GM12865 (cell line): ENCODE results near the gene ZSWIM9.
A peak's percentile ranks its signal among the peaks of the same experiment; 100 is the strongest.

Source experiments
- DNase-seq: peaks from one replicate; pipeline ENCODE4 v3.0.0; 2010; ENCODE audit warnings: low read depth
- H3K4me3 ChIP-seq: 2 replicates; pipeline ENCODE4 v1.5.1; 2011; ENCODE audit warnings: mild to moderate bottlenecking, low read depth, low read length, control low read depth
- TF ChIP-seq, protein P1 (sequence below): IDR thresholded peaks from 2 replicates; pipeline ENCODE4 v1.5.1; 2011; ENCODE audit warnings: low read length, control low read depth, low read depth, inconsistent platforms; ENCODE audit not compliant: insufficient read depth; ENCODE audit errors: missing control alignments

ZSWIM9 gene

DNA sequence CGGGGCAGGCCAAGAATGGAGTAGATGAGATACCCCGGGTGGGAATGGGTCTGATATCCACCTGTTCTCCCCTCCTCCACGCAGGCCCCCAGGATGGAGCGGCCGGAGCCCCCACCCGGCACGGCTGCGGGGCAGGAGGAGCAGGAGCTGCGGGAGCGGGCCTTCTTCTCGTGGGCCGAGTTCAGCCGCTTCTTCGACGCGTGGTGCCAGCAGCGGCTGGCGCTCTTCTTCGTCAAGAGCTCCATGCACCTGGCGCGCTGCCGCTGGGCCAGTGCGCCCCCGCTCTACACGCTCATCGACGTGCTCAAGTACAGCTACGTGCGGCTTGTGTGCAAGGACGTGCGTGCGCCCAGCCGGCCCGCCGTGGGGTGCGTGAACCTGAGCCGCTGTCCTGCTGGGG lies 1.2 kb downstream of the ZSWIM9 start:
- TF ChIP-seq, protein P1, sequence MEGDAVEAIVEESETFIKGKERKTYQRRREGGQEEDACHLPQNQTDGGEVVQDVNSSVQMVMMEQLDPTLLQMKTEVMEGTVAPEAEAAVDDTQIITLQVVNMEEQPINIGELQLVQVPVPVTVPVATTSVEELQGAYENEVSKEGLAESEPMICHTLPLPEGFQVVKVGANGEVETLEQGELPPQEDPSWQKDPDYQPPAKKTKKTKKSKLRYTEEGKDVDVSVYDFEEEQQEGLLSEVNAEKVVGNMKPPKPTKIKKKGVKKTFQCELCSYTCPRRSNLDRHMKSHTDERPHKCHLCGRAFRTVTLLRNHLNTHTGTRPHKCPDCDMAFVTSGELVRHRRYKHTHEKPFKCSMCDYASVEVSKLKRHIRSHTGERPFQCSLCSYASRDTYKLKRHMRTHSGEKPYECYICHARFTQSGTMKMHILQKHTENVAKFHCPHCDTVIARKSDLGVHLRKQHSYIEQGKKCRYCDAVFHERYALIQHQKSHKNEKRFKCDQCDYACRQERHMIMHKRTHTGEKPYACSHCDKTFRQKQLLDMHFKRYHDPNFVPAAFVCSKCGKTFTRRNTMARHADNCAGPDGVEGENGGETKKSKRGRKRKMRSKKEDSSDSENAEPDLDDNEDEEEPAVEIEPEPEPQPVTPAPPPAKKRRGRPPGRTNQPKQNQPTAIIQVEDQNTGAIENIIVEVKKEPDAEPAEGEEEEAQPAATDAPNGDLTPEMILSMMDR, result no peak
- H3K4me3 ChIP-seq, result no peak overlapping the region
- no peak for DNase-seq

DNA sequence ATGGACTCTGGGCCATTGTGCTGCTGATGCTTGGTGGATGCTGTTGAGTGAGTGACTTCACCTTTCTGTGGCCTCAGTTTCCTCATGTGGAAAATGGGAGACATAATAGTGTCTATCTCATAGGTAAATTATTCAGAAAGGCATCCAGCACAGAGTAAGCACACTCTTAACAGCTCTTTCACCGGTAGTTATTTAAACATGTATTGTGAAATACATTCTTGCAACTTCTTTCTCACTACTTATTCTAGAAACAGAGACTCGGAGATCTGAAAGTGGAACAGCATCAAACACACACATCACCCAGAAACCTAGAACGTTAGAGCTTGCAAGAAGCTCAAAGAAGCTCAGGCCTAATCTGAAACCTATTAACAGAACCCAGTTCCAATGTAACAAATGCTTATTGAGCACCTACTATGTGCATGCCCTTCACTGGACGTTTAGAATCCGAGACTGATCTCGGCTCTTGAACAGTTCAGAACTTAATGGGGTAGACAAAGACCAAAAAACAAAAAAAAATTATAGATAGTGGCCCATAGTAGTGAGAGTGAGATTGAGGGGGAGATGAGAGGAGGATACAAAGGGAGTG lies 4.1 kb downstream of the ZSWIM9 start:
- DNase-seq, result peak; percentile 66
- H3K4me3 ChIP-seq, result no peak overlapping the region
- TF ChIP-seq, protein P1, result no peak

DNA sequence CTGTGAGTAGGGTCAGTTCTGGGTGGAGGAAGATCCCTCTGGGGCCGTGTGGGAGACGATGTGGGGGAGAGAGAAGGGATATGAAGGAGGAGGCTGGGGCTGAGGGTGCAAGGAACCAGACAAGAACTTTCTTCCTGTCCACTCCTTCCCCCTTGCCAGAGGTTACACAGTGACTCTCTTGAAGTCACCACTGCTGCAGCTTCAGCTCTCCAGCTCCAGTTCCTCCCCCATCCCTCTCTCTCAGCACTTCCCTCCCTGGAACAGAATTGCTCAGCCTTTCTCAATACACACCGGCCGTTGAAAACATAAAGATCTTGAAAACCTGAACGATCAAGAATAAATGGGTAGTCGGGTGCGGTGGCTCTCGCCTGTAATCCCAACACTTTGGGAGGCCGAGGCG lies 5.1 kb downstream of the ZSWIM9 start:
- no peak overlapping the region for H3K4me3 ChIP-seq
- DNase-seq, result no peak
- TF ChIP-seq, protein P1, result no peak

DNA sequence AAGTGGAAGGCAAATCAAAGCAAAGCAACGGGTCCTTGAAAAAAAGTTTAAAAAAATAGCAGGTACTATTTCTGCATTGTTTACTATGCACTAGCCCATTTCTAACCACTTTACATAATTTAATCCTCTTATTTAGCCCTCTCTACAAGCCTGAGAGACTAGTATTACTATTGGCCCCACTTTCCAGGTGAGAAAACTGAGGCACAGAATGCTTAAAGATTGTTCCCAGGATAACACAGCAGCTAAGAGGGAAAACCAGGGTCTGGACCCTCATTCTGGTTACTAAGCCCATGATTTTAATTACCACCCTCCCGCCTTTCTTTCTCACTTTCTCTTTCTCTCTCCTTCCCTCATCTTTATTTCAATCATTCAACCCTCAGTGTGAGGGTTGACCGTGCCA lies 5.7 kb downstream of the ZSWIM9 start:
- no peak for DNase-seq
- no peak overlapping the region for H3K4me3 ChIP-seq
- TF ChIP-seq, protein P1, result no peak

DNA sequence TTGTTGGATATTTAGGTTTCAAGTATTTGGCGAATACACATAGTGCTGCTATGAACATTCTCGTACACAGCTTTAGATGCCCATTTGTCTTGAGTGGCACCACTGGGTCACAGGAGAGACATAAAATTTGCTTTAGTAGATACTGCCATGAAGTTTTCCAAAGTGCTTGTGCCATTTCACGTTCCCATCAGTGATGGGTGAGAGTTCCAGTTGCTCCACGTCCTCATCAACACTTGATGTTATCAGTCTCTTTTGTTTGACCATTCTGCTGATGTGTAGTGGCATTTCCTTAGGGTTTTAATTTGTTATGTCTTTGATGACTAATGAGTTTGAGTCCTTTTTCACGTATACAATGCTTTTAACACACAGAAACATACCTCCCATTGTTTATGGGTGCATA lies 11.0 kb downstream of the ZSWIM9 start:
- TF ChIP-seq, protein P1, result no peak
- H3K4me3 ChIP-seq, result no peak overlapping the region
- no peak for DNase-seq

DNA sequence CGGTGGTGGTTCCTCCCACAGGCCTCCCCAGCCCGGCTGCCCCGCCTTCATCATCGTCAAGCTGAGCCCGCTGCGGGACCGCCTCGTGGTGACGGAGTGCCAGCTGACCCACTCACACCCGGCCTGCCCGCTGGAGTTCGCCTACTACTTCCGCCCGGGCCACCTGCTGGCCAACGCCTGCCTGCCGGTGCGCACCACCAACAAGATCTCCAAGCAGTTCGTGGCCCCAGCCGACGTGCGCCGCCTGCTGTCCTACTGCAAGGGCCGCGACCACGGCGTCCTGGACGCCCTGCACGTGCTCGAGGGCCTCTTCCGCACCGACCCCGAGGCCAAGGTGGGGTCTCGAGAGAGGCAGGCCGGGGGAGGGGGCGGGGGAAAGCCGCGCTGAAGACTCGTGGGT lies 12.0 kb downstream of the ZSWIM9 start:
- TF ChIP-seq, protein P1, result no peak
- no peak for DNase-seq
- no peak overlapping the region for H3K4me3 ChIP-seq

DNA sequence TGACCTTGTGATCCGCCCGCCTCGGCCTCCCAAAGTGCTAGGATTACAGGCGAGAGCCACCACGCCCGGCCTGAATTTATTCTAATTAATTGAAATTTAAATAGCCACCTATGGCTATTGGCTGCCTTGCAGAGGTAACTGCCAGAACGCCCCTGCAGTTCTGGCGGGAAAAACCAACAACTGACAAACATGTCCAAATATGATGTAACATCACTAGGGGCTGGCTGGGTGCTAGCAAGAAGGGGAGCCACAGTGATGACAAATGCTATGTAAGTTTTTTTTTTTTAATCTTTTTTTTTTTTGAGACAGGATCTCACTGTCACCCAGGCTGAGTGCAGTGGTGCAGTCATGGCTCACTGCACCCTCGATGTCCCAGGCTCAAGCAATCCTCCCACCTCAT lies 12.9 kb downstream of the ZSWIM9 start:
- TF ChIP-seq, protein P1, result no peak
- no peak for DNase-seq

More for the DNA sequence above, 12.9 kb downstream of the ZSWIM9 start:
- H3K4me3 ChIP-seq, result no peak overlapping the region
